Vagina (tissue), 2 donors: ENCODE data around the gene ADAMTSL5. TPM values are rescaled to one million over a fixed set of nuclear protein-coding genes. Genes with fewer than 3 reads are reported as not detected.

Source experiments
- DNase-seq, 2 donors: peaks; one replicate each; pipeline ENCODE4 v3.0.0-alpha.2; 2017; ENCODE audit errors: extremely low spot score in 2 of 2
- H3K27ac ChIP-seq: fragments of 200-600 bp; sonication (generic); one replicate; pipeline ENCODE4 v1.5.1; 2019
- H3K27me3 ChIP-seq: fragments of 200-600 bp; sonication (generic); one replicate; pipeline ENCODE4 v1.5.1; 2019
- H3K36me3 ChIP-seq, 2 donors: fragments of 200-600 bp; sonication (generic); one replicate each; pipeline ENCODE4 v1.5.1; 2017 to 2019
- H3K4me1 ChIP-seq: fragments of 200-600 bp; sonication (generic); one replicate; pipeline ENCODE4 v1.5.1; 2019
- H3K4me3 ChIP-seq, 2 donors: fragments of 200-600 bp; sonication (generic); 1 replicate in 1 of 2; 2 replicates in 1 of 2; pipeline ENCODE4 v1.5.1; 2016 to 2019
- H3K9me3 ChIP-seq: fragments of 200-600 bp; sonication (generic); one replicate; pipeline ENCODE4 v1.5.1; 2019
- CTCF ChIP-seq, 3 experiments: fragments of 450-650 bp in 2 of 3; fragments of 200-600 bp in 1 of 3; sonication (generic) in 1 of 3; IDR thresholded peaks; one replicate each; pipeline ENCODE4 v1.5.1; 2017 to 2019; ENCODE audit warnings: antibody characterized with exemption in 3 of 3, mild to moderate bottlenecking in 2 of 3, moderate library complexity in 2 of 3
- POLR2A ChIP-seq, 2 donors: fragments of 450-650 bp; IDR thresholded peaks; one replicate each; pipeline ENCODE4 v1.6.1; 2017; ENCODE audit warnings: antibody characterized with exemption in 2 of 2, mild to moderate bottlenecking in 2 of 2, moderate library complexity in 2 of 2
- POLR2AphosphoS5 ChIP-seq, 2 donors: sonication (generic); formaldehyde crosslinking; IDR thresholded peaks; one replicate each; pipeline ENCODE4 v1.9.0; 2017; ENCODE audit warnings: antibody characterized with exemption in 2 of 2, mild to moderate bottlenecking in 2 of 2, low read depth in 1 of 2; ENCODE audit not compliant: insufficient read depth in 1 of 2
- intact Hi-C: fragments of 100-400 bp; cut with DNase I; formaldehyde crosslinking; loops from one replicate; pipeline ENCODE4 v1.15.1; 2023
- total RNA-seq: library from RNA; depleted of rRNA; stranded (reverse); fragments of >200 nt; gene quantifications from one replicate; pipeline ENCODE4 v1.2.3, GENCODE V29; 2016

The ADAMTSL5 gene
- total RNA-seq, 1 donor from 2014 or later = 22.6 TPM

GRCh38 chr19:1467490-1468273 lies 45.1 kb downstream of the ADAMTSL5 start:
- Histone ChIP-seq H3K4me3 (no peak overlapping the region), H3K9me3 (no peaks in the 10 kb centered on the region), H3K4me1 (peaks cover 60% of the 10 kb centered on the region), H3K36me3 (no peaks in the 10 kb centered on the region), H3K27me3 (peaks cover 4% of the 10 kb centered on the region), H3K27ac (no peak overlapping the region)
- no peak for TF ChIP-seq CTCF (IDR thresholded peaks at IDR 0.05)
- intact Hi-C loops = no loop called here
- DNase-seq = no peak

GRCh38 chr19:1467215-1467489 lies 45.7 kb downstream of the ADAMTSL5 start:
- no peaks in the 10 kb centered on the region for H3K36me3 ChIP-seq
- peaks cover 2% of the 10 kb centered on the region for H3K27me3 ChIP-seq
- no peak for DNase-seq
- H3K9me3 ChIP-seq = no peaks in the 10 kb centered on the region
- intact Hi-C loops = no loop called here
- H3K27ac ChIP-seq = no peak overlapping the region
- peaks cover 58% of the 10 kb centered on the region for H3K4me1 ChIP-seq
- no peak for TF ChIP-seq POLR2AphosphoS5 (IDR thresholded peaks at IDR 0.05; ENCODE audit: insufficient read depth in 1 of 2, low read depth in 1 of 2)
- no peak for TF ChIP-seq CTCF (IDR thresholded peaks at IDR 0.05)
- no peak for TF ChIP-seq POLR2A (IDR thresholded peaks at IDR 0.05)
- no peak overlapping the region for H3K4me3 ChIP-seq

DNA sequence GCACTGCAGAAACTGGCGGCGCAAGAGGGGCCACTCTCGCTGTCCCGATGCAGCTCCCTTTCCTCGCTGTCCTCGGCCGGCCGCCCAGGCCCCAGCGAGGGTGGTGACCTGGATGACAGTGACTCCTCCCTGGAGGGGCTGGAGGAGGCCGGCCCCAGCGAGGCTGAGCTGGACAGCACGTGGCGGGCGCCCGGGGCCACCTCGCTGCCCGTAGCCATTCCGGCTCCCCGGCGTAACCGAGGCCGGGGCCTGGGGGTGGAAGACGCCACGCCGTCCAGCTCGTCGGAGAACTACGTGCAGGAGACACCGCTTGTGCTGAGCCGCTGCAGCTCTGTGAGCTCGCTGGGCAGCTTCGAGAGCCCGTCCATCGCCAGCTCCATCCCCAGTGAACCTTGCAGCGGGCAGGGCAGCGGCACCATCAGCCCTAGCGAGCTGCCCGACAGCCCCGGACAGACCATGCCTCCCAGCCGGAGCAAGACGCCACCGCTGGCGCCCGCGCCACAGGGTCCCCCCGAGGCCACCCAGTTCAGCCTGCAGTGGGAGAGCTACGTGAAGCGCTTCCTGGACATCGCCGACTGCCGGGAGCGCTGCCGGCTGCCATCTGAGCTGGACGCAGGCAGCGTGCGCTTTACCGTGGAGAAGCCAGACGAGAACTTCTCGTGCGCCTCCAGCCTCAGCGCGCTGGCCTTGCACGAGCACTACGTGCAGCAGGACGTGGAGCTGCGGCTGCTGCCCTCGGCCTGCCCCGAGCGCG lies 46.2 kb downstream of the ADAMTSL5 start:
- Histone ChIP-seq H3K4me1 (peaks cover 53% of the 10 kb centered on the region), H3K27me3 (no peaks in the 10 kb centered on the region), H3K36me3 (no peaks in the 10 kb centered on the region), H3K9me3 (no peaks in the 10 kb centered on the region), H3K27ac (no peak overlapping the region), H3K4me3 (no peak overlapping the region)
- no peak for DNase-seq
- intact Hi-C loops = no loop called here
- TF ChIP-seq POLR2A (IDR thresholded peaks at IDR 0.05) = no peak
- TF ChIP-seq CTCF (IDR thresholded peaks at IDR 0.05) = no peak
- TF ChIP-seq POLR2AphosphoS5 (IDR thresholded peaks at IDR 0.05; ENCODE audit: insufficient read depth in 1 of 2, low read depth in 1 of 2) = no peak

GRCh38 chr19:1466018-1466460 lies 46.8 kb downstream of the ADAMTSL5 start:
- H3K4me3 ChIP-seq = no peak overlapping the region
- intact Hi-C loops = no loop called here
- no peak for DNase-seq
- no peaks in the 10 kb centered on the region for H3K9me3 ChIP-seq
- no peak overlapping the region for H3K27ac ChIP-seq
- H3K27me3 ChIP-seq = no peaks in the 10 kb centered on the region
- H3K4me1 ChIP-seq = peaks cover 47% of the 10 kb centered on the region
- H3K36me3 ChIP-seq = no peaks in the 10 kb centered on the region
- no peak for TF ChIP-seq POLR2A (IDR thresholded peaks at IDR 0.05)
- no peak for TF ChIP-seq POLR2AphosphoS5 (IDR thresholded peaks at IDR 0.05; ENCODE audit: insufficient read depth in 1 of 2, low read depth in 1 of 2)
- no peak for TF ChIP-seq CTCF (IDR thresholded peaks at IDR 0.05)
